GM18861 (cell line): ENCODE measurements around the gene HINFP.

Source experiments
- ATAC-seq: cut with Tn5 transposase; IDR thresholded peaks from one replicate; pipeline ENCODE4 v1.9.1; 2021; ENCODE audit not compliant: unreplicated experiment

Gene HINFP

GRCh38 chr11:119121008-119121810, at the start of gene HINFP:
HINFP (plus strand) TSS chr11:119121580; CDS start chr11:119126945, 5,365 bp downstream.
- ATAC-seq: peak; percentile 94

DNA sequence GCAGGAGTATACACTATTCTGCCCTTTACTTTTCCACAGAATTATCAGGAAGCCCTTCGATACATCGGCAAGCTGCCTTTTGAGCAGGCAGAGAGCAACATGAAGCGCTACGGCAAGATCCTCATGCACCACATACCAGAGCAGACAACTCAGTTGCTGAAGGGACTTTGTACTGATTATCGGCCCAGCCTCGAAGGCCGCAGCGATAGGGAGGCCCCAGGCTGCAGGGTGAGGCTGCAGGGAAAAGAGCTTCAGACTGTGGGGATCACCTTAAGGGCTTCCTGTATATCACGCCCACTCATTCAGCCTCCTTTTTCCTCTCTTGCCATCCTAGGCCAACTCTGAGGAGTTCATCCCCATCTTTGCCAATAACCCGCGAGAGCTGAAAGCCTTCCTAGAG, 43.5 kb upstream of the HINFP start:
- no peak for ATAC-seq

- ATAC-seq: no peak
These were observed 42.5 kb upstream of the HINFP start for GRCh38 chr11:119078675-119079420.

- ATAC-seq: no peak
These were observed 39.6 kb upstream of the HINFP start for GRCh38 chr11:119081682-119082260.

GRCh38 chr11:119084663-119085436, 36.5 kb upstream of the HINFP start, which contains the start of gene HMBS:
HMBS (plus strand) TSS chr11:119084881; CDS start chr11:119085034, 153 bp downstream.
- peak; percentile 86 for ATAC-seq

DNA sequence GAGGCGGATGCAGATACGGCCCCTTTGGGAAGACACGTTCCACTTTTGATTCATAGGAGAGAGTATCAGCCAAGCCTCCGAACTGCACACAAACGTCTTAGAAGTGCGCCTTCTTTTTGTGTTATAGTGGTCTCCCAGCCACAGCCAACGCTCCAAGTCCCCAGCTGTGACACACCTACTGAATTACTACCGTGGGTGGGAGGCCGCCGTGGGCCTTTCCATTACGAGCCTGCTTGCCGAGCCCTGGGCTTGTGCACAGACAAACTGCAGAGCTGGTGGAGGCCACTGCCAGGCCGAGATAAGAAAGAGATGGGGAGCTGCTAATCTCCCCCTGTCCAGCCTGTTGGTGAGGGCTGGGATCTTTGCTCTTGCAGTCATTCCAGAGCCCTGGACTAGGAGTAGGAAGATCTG, 35.9 kb upstream of the HINFP start:
- ATAC-seq: peak; percentile 9

GRCh38 chr11:119087123-119087522, 34.3 kb upstream of the HINFP start:
- no peak for ATAC-seq

DNA sequence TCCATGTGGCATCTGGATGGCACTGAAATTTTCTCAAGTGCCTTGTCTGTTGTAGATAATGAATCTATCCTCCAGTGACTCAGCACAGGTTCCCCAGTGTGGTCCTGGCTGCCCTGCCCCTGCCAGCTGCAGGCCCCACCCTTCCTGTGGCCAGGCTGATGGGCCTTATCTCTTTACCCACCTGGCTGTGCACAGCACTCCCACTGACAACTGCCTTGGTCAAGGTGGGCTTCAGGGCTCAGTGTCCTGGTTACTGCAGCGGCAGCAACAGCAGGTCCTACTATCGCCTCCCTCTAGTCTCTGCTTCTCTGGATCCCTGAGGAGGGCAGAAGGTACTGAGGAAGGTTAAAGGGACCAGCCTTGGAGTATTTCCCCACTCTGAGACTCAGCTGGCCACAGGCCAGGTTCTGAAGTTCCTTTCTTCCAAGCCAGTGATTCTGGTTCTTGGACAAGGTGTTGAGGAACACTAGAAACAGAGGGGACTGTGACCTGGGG, 33.6 kb upstream of the HINFP start:
- no peak for ATAC-seq

DNA sequence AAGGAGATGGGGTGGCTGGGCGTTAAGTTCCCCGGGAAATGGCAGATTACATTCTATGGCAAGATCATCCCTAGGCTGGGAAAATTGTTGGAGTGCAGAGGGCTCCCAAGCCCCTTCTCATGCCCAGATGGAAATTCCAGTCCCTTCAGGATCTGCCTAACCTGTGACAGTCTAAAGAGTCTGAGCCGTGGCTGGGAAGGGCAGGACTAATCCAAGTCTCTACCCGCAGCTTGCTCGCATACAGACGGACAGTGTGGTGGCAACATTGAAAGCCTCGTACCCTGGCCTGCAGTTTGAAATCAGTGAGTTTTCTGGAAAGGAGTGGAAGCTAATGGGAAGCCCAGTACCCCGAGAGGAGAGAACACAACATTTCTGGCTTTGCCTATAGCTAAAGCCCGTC, 33.0 kb upstream of the HINFP start:
- ATAC-seq: no peak

DNA sequence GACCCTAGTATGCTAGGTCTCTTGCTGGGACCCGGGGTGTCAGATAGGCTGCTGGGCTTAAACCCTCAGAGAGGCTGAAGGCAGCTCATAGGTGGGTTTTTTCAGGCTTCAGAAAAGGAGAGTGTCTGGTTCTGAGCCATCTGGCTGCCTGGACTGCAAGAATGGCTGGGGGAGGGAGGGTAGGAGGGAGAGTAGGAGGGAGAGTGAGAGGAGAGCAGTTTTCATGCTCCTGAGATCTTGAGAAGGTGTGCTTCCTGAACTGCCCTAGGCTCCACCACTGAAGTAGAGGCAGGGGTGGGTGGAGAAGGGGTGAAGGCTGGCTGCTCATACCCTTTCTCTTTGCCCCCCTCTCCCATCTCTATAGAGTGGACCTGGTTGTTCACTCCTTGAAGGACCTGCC, 32.1 kb upstream of the HINFP start:
- no peak for ATAC-seq

DNA sequence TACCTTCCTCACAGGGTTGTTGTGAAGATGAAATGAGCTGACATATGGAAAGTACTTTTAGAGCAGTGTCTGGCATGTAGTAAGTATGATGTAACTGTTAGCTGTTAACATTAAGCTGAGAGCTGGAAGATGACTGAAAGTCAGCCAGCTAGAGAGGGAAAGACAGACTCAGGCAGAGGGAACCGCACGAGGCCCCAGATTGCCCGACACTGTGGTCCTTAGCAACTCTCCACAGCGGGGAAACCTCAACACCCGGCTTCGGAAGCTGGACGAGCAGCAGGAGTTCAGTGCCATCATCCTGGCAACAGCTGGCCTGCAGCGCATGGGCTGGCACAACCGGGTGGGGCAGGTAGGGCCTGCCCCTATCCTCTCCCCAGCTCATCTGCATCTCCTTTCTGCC, 30.2 kb upstream of the HINFP start:
- no peak for ATAC-seq

- ATAC-seq: no peak
These were observed 29.2 kb upstream of the HINFP start for GRCh38 chr11:119091966-119092879.

DNA sequence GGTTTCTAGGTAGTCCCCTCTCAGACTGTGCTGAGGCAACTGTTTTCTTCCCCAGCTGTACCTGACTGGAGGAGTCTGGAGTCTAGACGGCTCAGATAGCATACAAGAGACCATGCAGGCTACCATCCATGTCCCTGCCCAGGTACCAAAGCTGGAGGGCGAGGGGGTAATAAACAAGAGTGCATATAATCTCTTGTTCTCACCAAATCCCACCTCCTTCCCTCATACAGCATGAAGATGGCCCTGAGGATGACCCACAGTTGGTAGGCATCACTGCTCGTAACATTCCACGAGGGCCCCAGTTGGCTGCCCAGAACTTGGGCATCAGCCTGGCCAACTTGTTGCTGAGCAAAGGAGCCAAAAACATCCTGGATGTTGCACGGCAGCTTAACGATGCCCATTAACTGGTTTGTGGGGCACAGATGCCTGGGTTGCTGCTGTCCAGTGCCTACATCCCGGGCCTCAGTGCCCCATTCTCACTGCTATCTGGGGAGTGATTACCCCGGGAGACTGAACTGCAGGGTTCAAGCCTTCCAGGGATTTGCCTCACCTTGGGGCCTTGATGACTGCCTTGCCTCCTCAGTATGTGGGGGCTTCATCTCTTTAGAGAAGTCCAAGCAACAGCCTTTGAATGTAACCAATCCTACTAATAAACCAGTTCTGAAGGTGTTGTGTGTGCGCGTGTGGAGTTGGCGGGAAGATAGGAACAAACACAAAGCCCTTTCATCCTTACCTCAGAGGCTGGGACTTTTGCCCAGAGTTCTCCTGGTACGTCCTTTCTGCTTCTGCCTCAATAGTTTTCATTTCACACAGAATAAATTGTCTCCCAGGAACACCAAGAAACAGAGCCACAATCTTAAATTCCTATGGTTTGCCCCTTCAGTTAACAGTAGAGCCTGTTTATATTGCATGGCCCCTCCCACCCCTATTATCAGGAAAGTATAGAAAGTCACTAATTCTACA, 28.2 kb upstream of the HINFP start:
- ATAC-seq: no peak

DNA sequence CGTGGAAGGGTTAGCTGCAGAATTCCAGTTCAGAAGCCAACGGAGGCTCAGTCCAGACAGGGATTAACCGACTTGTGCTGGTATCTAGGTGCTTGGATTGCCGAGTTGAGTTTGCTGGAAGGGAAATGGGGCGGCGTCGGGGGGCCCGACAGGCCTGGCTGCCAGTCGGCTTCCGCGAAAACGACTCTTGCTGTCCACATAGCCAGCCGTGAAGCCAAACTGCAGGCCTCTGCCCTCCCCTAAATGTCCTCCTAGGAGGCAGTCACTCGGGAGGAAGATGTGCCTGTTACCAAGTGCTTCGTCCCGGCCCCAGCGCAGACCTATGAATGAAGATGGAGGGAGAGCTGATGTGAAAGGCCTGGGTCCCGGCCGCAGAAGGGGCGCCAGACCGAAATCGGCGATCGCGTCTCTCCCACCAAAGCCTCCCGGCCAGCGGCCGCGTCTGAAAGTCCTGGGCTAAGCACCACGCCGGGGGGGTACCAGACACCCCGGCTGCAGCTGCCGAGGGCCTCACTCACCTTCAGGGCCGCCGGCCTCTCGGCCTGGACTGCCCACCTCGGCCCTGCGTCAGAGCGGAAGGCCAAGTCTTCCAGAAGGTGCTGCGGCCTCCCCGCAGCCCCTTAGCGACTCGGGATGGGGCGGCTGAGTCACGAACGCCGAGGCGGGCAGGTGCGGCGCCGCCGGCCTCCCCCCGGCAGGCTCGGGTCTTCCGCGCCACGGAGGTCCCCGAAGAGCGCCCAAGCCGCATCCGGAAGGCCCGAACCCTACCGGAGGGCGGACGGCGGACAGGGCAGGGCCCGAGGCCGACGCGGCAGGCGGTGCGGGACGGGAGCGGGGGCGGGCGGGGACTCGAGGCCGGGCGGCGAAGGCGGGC, 27.2 kb upstream of the HINFP start:
- no peak for ATAC-seq

DNA sequence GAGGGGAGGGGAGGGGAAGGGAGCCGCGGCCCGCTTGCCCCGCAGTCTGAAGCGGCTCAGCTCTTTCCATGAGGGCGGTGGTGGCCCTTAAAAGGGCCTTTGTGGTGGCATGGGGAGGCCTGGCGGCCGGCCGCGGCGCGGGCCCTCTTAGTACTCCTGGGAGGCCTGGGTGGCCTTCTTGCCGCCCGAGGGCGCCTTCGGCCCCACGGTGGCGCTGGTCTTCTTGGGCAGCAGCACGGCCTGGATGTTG, 26.6 kb upstream of the HINFP start:
- ATAC-seq: peak; percentile 30

DNA sequence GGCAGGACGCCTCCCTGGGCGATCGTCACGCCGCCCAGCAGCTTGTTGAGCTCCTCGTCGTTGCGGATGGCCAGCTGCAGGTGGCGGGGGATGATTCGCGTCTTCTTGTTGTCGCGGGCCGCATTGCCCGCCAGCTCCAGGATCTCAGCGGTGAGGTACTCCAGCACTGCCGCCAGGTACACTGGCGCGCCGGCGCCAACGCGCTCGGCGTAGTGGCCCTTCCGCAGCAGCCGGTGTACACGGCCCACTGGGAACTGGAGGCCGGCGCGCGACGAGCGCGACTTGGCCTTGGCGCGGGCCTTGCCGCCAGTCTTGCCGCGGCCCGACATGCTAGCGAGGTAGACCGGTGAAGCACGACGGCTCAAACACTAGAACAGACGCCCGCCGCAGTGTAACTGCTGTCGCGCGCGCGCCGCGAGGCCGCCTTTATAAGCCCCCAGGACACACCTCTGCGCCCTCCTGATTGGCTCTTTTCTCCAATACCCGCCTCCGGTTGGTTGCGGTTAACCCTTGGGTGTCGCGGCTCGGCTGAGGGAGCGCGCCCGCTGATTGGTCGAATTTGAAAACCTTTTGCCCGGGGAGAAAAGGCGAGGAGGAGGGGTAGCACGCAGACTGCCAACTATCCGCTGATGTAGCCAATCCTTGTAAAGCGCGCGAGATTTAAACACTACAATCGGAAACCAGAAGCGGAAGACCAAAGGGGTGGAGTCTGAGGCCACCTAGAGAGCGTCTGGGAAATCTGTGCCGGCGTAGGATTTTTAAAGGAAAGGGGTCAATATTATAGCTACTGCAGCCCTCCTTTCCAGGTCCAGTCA, 26.1 kb upstream of the HINFP start:
- peak; percentile 70 for ATAC-seq

GRCh38 chr11:119099711-119100110, 21.7 kb upstream of the HINFP start:
- ATAC-seq: no peak
